Ovary (tissue), 3 donors: ENCODE data around the gene ABCA9.

ENCODE experiments used
- CTCF ChIP-seq, 3 donors: fragments of 450-650 bp in 2 of 3; fragments of 200-600 bp in 1 of 3; IDR thresholded peaks; one replicate each; pipeline versions ENCODE4 v1.5.1 to v1.8.0; 2016 to 2022; ENCODE audit warnings: antibody characterized with exemption in 3 of 3, mild to moderate bottlenecking in 1 of 3
- EP300 ChIP-seq: sonication (generic); formaldehyde crosslinking; IDR thresholded peaks from one replicate; pipeline ENCODE4 v1.6.1; 2017; ENCODE audit warnings: antibody characterized with exemption
- POLR2A ChIP-seq: fragments of 450-650 bp; IDR thresholded peaks from one replicate; pipeline ENCODE4 v1.6.1; 2017; ENCODE audit warnings: antibody characterized with exemption, mild to moderate bottlenecking, moderate library complexity
- donor health status: DM: no; HTN: no; CAD: no.

- TF ChIP-seq CTCF (IDR thresholded peaks at IDR 0.05) (no peak), EP300 (no peak), POLR2A (no peak)
These were observed 13.1 kb downstream of the ABCA9 start for GRCh38 chr17:69047368-69048263.
